GM18507 (cell line): ENCODE data around the gene GABRG3.

Source experiments
- DNase-seq: peaks from one replicate; pipeline ENCODE4 v3.0.0; 2011; ENCODE audit warnings: low read depth; ENCODE audit not compliant: insufficient read length; ENCODE audit errors: extremely low spot score
- FAIRE-seq: peaks from 2 replicates; lab custom pipeline; 2011; peaks lifted over from hg19 to GRCh38; lab: Jason Lieb, UNC

Gene GABRG3

GRCh38 chr15:27576576-27576975 is 605.6 kb downstream of the GABRG3 start:
- no peak for FAIRE-seq

DNA sequence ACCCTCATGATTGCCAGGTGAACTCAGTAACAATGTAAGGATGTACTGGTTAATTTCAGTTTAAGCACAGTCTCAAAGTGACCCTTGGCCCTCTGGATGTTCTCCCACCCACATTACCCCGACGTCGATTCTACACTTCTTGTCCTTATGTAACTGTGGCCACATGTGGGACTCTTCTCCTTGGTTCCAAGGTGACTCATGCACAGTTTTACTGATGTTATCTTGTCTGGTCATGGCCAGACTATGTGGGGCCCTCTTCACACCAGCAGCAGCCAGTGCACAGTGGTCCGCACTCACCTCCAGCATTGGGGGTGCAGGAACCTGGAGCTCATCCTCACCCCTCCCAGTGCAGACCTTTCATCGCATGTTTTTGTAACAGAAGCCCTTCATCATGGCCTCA is 608.8 kb downstream of the GABRG3 start:
- no peak for FAIRE-seq
- no peak for DNase-seq

More at GRCh38 chr15:27576576-27576975, 605.6 kb downstream of the GABRG3 start:
- no peak for DNase-seq

- FAIRE-seq (no peak), DNase-seq (no peak)
Measured at GRCh38 chr15:27582726-27583410, 611.9 kb downstream of the GABRG3 start.

GRCh38 chr15:27583651-27584050 is 612.7 kb downstream of the GABRG3 start:
- no peak for FAIRE-seq

DNA sequence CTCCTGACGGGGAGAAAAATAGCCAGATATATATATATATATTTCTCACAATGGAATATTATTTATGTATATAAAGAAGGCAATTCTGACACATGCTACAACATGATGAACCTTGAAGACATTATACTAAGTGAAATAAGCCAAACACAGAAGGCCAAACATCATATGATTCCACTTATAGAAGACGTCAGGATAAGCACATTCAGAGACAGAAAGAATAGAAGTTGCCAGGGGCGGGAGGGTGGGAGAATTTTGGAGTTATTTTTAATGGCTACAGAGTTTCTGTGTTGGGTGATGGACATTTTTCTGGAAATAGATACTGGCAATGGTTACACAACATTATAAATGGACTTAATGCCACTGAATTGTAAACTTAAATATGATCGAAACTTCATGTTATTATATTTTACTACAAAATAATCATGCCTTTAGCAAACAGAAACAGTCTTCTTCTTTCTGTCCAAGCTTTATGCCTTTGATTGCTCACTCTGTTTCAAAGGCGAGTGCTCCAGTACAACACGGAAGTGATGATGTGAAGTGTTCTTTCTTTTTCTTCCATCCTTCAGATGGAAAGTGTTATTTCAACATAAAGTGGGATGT is 614.2 kb downstream of the GABRG3 start:
- no peak for DNase-seq
- no peak for FAIRE-seq

More at GRCh38 chr15:27583651-27584050, 612.7 kb downstream of the GABRG3 start:
- no peak for DNase-seq

DNA sequence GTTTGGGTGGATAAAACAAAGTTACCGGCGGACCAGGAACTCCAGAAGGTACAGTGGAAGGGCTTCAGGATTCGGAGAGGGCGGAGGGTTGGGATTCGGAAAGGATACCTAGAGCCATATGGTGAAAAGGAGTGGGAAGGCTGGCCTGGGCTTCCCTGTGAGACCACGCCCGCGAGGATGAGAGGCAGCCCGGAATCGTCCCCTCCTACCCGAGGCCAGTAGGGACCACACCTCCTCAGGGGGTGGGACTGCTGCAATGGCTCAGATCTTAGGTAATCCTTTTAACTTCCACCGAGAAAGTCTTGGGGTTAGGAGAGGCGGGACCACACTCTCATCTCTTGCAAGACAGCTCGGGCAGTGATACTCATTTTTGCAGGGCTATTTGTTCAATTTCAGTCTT is 616.8 kb downstream of the GABRG3 start:
- no peak for DNase-seq
- FAIRE-seq, result no peak

GRCh38 chr15:27589260-27589659 is 618.3 kb downstream of the GABRG3 start:
- DNase-seq (no peak), FAIRE-seq (no peak)

DNA sequence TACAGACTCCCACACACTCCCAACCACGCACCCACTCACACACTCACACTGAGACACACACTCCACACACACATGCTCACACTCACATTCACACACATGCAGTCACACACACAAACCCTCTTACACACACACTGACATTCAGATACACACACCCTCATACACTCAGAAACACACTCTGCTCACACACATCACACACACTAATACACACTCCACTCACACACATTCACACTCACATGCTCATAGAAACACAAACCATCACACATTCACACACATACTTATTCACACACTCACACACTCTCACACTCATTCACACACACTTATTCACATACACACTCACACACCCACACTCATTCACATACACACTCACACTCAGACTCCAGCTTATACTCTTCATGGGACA is 618.8 kb downstream of the GABRG3 start:
- FAIRE-seq (no peak), DNase-seq (no peak)
